ENCODE measurements around the gene ACTG1. TPM values are rescaled to one million over a fixed set of nuclear protein-coding genes. Genes with fewer than 3 reads are reported as not detected.

Gene ACTG1
- total and polyA plus RNA-seq, 9 of the 15 experiments (the other 6 are each of a cell fraction or from before 2014, with no cell fraction given) = 224 to 1,775 (median 568) TPM

DNA sequence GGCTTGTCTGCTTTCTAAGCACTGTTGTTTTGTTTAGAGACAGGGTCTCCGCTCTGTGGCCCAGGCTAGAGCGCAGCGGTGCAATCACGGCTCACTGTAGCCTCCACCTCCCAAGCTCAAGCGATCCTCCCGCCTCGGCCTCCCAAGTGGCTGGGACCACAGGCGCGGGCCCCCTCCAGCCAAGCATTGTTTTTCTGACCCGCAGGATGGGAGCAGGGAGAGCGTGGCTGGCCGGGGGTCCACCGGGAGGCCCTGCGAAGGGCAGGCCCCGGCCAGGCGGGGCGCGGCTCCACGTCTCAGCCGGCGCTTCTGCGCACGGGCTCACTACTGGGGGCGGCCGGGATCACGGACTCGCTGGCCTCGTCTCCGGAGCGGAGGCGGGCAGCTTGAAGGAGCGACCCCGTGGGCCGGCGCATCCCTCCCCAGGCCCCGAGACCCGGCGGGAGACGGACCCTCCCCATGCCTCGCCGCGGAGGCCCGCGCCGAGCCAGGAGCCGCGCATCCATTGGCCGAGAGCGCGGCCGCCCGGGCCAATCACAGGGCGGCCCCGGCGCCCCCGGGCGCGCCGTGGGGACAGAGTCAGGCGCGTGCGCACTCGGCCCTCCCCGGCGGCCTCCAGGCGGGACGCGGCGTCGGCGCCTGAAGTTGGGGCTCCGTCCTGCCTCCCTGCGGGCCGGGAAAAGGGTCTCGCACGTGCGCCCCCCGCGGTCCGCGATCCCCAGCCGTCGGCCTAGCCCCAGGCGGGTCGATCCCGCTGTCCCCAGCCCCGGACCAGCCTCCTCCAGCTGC is 24.9 kb downstream of the ACTG1 start (continued):
- TF ChIP-seq, protein P1, sequence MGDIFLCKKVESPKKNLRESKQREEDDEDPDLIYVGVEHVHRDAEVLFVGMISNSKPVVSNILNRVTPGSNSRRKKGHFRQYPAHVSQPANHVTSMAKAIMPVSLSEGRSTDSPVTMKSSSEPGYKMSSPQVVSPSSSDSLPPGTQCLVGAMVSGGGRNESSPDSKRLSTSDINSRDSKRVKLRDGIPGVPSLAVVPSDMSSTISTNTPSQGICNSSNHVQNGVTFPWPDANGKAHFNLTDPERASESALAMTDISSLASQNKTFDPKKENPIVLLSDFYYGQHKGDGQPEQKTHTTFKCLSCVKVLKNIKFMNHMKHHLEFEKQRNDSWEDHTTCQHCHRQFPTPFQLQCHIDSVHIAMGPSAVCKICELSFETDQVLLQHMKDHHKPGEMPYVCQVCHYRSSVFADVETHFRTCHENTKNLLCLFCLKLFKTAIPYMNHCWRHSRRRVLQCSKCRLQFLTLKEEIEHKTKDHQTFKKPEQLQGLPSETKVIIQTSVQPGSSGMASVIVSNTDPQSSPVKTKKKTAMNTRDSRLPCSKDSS (IDR thresholded peaks at IDR 0.05; ENCODE audit: low read depth, partially characterized antibody) = no peak
- TF ChIP-seq, protein P2, sequence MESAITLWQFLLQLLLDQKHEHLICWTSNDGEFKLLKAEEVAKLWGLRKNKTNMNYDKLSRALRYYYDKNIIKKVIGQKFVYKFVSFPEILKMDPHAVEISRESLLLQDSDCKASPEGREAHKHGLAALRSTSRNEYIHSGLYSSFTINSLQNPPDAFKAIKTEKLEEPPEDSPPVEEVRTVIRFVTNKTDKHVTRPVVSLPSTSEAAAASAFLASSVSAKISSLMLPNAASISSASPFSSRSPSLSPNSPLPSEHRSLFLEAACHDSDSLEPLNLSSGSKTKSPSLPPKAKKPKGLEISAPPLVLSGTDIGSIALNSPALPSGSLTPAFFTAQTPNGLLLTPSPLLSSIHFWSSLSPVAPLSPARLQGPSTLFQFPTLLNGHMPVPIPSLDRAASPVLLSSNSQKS (CRISPR knock-in tag; IDR thresholded peaks at IDR 0.05) = no peak
- no peak for TF ChIP-seq SMARCA4 (IDR thresholded peaks at IDR 0.05)
- TF ChIP-seq, protein P3, sequence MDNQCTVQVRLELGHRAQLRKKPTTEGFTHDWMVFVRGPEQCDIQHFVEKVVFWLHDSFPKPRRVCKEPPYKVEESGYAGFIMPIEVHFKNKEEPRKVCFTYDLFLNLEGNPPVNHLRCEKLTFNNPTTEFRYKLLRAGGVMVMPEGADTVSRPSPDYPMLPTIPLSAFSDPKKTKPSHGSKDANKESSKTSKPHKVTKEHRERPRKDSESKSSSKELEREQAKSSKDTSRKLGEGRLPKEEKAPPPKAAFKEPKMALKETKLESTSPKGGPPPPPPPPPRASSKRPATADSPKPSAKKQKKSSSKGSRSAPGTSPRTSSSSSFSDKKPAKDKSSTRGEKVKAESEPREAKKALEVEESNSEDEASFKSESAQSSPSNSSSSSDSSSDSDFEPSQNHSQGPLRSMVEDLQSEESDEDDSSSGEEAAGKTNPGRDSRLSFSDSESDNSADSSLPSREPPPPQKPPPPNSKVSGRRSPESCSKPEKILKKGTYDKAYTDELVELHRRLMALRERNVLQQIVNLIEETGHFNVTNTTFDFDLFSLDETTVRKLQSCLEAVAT (IDR thresholded peaks at IDR 0.05) = peak in 1 of 2 experiments; percentile 22; a peak in 1 of 4 replicates
- no peak for TF ChIP-seq NEUROD1 (IDR thresholded peaks at IDR 0.05; ENCODE audit: borderline replicate concordance, low read depth, low read length, partially characterized antibody)
- peak; percentile 23; the same call in 1 of the 2 replicates for TF ChIP-seq PML (IDR thresholded peaks at IDR 0.05; ENCODE audit: low read length)
- TF ChIP-seq, protein P4, sequence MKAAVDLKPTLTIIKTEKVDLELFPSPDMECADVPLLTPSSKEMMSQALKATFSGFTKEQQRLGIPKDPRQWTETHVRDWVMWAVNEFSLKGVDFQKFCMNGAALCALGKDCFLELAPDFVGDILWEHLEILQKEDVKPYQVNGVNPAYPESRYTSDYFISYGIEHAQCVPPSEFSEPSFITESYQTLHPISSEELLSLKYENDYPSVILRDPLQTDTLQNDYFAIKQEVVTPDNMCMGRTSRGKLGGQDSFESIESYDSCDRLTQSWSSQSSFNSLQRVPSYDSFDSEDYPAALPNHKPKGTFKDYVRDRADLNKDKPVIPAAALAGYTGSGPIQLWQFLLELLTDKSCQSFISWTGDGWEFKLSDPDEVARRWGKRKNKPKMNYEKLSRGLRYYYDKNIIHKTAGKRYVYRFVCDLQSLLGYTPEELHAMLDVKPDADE (conservative IDR thresholded peaks at IDR 0.05; ENCODE audit: control insufficient read depth, low read depth, low read length) = 0 out of 2 replicates have a peak, but pooled peaks have one; percentile 38
- no peak; the same call in 1 of the 2 replicates for TF ChIP-seq TCF3 (CRISPR knock-in tag; IDR thresholded peaks at IDR 0.05)
- TF ChIP-seq, protein P5, sequence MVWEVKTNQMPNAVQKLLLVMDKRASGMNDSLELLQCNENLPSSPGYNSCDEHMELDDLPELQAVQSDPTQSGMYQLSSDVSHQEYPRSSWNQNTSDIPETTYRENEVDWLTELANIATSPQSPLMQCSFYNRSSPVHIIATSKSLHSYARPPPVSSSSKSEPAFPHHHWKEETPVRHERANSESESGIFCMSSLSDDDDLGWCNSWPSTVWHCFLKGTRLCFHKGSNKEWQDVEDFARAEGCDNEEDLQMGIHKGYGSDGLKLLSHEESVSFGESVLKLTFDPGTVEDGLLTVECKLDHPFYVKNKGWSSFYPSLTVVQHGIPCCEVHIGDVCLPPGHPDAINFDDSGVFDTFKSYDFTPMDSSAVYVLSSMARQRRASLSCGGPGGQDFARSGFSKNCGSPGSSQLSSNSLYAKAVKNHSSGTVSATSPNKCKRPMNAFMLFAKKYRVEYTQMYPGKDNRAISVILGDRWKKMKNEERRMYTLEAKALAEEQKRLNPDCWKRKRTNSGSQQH (CRISPR knock-in tag; IDR thresholded peaks at IDR 0.05) = no peak
- TF ChIP-seq, protein P6, sequence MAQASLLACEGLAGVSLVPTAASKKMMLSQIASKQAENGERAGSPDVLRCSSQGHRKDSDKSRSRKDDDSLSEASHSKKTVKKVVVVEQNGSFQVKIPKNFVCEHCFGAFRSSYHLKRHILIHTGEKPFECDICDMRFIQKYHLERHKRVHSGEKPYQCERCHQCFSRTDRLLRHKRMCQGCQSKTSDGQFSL (CRISPR knock-in tag; IDR thresholded peaks at IDR 0.05) = no peak
- TF ChIP-seq, protein P6 (tag; IDR thresholded peaks at IDR 0.05) = no peak
- TF ChIP-seq HEY1 (CRISPR knock-in tag; IDR thresholded peaks at IDR 0.05; ENCODE audit: borderline replicate concordance) = no peak
- TF ChIP-seq KAT2B (IDR thresholded peaks at IDR 0.05; ENCODE audit: low read depth, low read length) = no peak
- TF ChIP-seq POLR2AphosphoS2 (IDR thresholded peaks at IDR 0.05; ENCODE audit: low read length) = no peak
- TF ChIP-seq, protein P7, sequence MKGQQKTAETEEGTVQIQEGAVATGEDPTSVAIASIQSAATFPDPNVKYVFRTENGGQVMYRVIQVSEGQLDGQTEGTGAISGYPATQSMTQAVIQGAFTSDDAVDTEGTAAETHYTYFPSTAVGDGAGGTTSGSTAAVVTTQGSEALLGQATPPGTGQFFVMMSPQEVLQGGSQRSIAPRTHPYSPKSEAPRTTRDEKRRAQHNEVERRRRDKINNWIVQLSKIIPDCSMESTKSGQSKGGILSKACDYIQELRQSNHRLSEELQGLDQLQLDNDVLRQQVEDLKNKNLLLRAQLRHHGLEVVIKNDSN (CRISPR knock-in tag; IDR thresholded peaks at IDR 0.05) = no peak
- no peak for TF ChIP-seq TCFL5 (CRISPR knock-in tag; conservative IDR thresholded peaks at IDR 0.05)
- TF ChIP-seq E2F3 (CRISPR knock-in tag; IDR thresholded peaks at IDR 0.05) = no peak; the same call in 1 of the 2 replicates
- peak in 1 of 2 experiments; percentile 80; a peak in 3 of 4 replicates for TF ChIP-seq TEAD1 (CRISPR knock-in tag; IDR thresholded peaks at IDR 0.05)

Measured in K562 (cell line).